Tibial artery (tissue), 4 donors: ENCODE results near the gene CDCA4.
"Not testable (repeated sequence)": the region's sequence is repeated elsewhere in the genome, so short reads cannot be mapped to it uniquely, and the experiment has no call there.

Experiments
- DNase-seq, 2 donors: peaks; one replicate each; pipeline ENCODE4 v3.0.0-alpha.2; 2019
- H3K27ac ChIP-seq, 2 donors: fragments of 200-600 bp; sonication (generic) in 1 of 2; 1 replicate in 1 of 2; 2 replicates in 1 of 2; pipeline ENCODE4 v1.5.1; 2018 to 2019; ENCODE audit warnings: mild to moderate bottlenecking in 1 of 2
- H3K27me3 ChIP-seq, 2 donors: fragments of 200-600 bp; sonication (generic) in 1 of 2; one replicate each; pipeline versions ENCODE4 v1.5.1 to v1.6.0; 2016 to 2019
- H3K36me3 ChIP-seq, 3 donors: fragments of 200-600 bp; sonication (generic) in 2 of 3; one replicate each; pipeline ENCODE4 v1.5.1; 2016 to 2019; ENCODE audit warnings: mild to moderate bottlenecking in 2 of 3
- H3K4me1 ChIP-seq, 4 donors: fragments of 200-600 bp; sonication (generic) in 2 of 4; 1 replicate in 3 of 4; 2 replicates in 1 of 4; pipeline ENCODE4 v1.5.1; 2016 to 2019
- H3K4me3 ChIP-seq, 2 donors: fragments of 200-600 bp; sonication (generic) in 1 of 2; 1 replicate in 1 of 2; 2 replicates in 1 of 2; pipeline ENCODE4 v1.5.1; 2018 to 2019; ENCODE audit warnings: mild to moderate bottlenecking in 2 of 2
- H3K9me3 ChIP-seq, 3 donors: fragments of 200-600 bp; sonication (generic) in 1 of 3; one replicate each; pipeline ENCODE4 v1.5.1; 2016 to 2019
- CTCF ChIP-seq, 2 experiments: fragments of 200-600 bp in 1 of 2; fragments of 450-650 bp in 1 of 2; IDR thresholded peaks; one replicate each; pipeline ENCODE4 v1.5.1; 2017 to 2019; ENCODE audit warnings: antibody characterized with exemption in 2 of 2, mild to moderate bottlenecking in 1 of 2, moderate library complexity in 1 of 2
- intact Hi-C: fragments of 100-400 bp; cut with DNase I; formaldehyde crosslinking; loops from one replicate; pipeline ENCODE4 v1.15.0; 2023; ENCODE audit warnings: low total_unique reads

Gene CDCA4

GRCh38 chr14:105042813-105043212 lies 21.9 kb upstream of the CDCA4 start:
- no peaks in the 10 kb centered on the region for H3K36me3 ChIP-seq
- H3K4me1 ChIP-seq: no peaks in the 10 kb centered on the region
- DNase-seq: peak in 1 of 2 donors; percentile 16
- H3K27ac ChIP-seq: no peak overlapping the region
- H3K9me3 ChIP-seq: no peaks in the 10 kb centered on the region
- H3K4me3 ChIP-seq: no peak overlapping the region
- no peak for TF ChIP-seq CTCF (IDR thresholded peaks at IDR 0.05)
- intact Hi-C loops: no loop called here
- H3K27me3 ChIP-seq: peaks cover 0 to 34% of the 10 kb centered on the region in 2 donors

GRCh38 chr14:105041841-105042765 lies 21.2 kb upstream of the CDCA4 start:
- Histone ChIP-seq H3K27ac (no peak overlapping the region), H3K9me3 (no peaks in the 10 kb centered on the region), H3K4me3 (no peak overlapping the region), H3K27me3 (peaks cover 0 to 31% of the 10 kb centered on the region in 2 donors), H3K36me3 (no peaks in the 10 kb centered on the region), H3K4me1 (no peaks in the 10 kb centered on the region)
- intact Hi-C loops: no loop called here
- no peak for DNase-seq
- TF ChIP-seq CTCF (IDR thresholded peaks at IDR 0.05): no peak

GRCh38 chr14:105039458-105040205 lies 18.7 kb upstream of the CDCA4 start:
- no peak for TF ChIP-seq CTCF (IDR thresholded peaks at IDR 0.05)
- Histone ChIP-seq H3K4me3 (no peak overlapping the region), H3K36me3 (no peaks in the 10 kb centered on the region), H3K9me3 (no peaks in the 10 kb centered on the region), H3K27me3 (peaks cover 0 to 31% of the 10 kb centered on the region in 2 donors), H3K27ac (no peak overlapping the region), H3K4me1 (no peaks in the 10 kb centered on the region)
- no peak for DNase-seq
- intact Hi-C loops: loop anchor here (2.0 kb wide), 1 partner anchor 63 kb away; no protein-coding TSS in a partner anchor

GRCh38 chr14:105035616-105036015 lies 14.7 kb upstream of the CDCA4 start:
- intact Hi-C loops: not testable (repeated sequence)

GRCh38 chr14:105034315-105035039 lies 13.6 kb upstream of the CDCA4 start:
- H3K27ac ChIP-seq: no peak overlapping the region
- no peak for DNase-seq
- peaks cover 0 to 7% of the 10 kb centered on the region in 2 donors for H3K27me3 ChIP-seq
- TF ChIP-seq CTCF (IDR thresholded peaks at IDR 0.05): no peak
- H3K9me3 ChIP-seq: no peaks in the 10 kb centered on the region
- H3K4me3 ChIP-seq: no peak overlapping the region
- no peaks in the 10 kb centered on the region for H3K36me3 ChIP-seq
- H3K4me1 ChIP-seq: no peaks in the 10 kb centered on the region
- intact Hi-C loops: no loop called here

More at GRCh38 chr14:105035616-105036015, 14.7 kb upstream of the CDCA4 start:
- H3K27ac ChIP-seq, H3K9me3 ChIP-seq, H3K4me1 ChIP-seq, H3K4me3 ChIP-seq, H3K36me3 ChIP-seq, DNase-seq: not testable (repeated sequence)
- peaks cover 0 to 11% of the 10 kb centered on the region in 2 donors for H3K27me3 ChIP-seq

GRCh38 chr14:105033412-105033900 lies 12.6 kb upstream of the CDCA4 start:
- H3K27ac ChIP-seq, DNase-seq, H3K27me3 ChIP-seq: not testable (repeated sequence)

GRCh38 chr14:105032451-105032901 lies 11.6 kb upstream of the CDCA4 start:
- intact Hi-C loops: not testable (repeated sequence)

More at GRCh38 chr14:105033412-105033900, 12.6 kb upstream of the CDCA4 start:
- H3K9me3 ChIP-seq, H3K36me3 ChIP-seq, intact Hi-C loops, H3K4me1 ChIP-seq: not testable (repeated sequence)
- peak overlapping the region; percentile 20 to 25 for H3K4me3 ChIP-seq

More at GRCh38 chr14:105032451-105032901, 11.6 kb upstream of the CDCA4 start:
- not testable (repeated sequence) for H3K27me3 ChIP-seq, H3K4me3 ChIP-seq, H3K27ac ChIP-seq, DNase-seq, H3K9me3 ChIP-seq, H3K36me3 ChIP-seq, H3K4me1 ChIP-seq
